Endometrium (tissue), 2 donors: ENCODE measurements around the gene NUTF2.
A peak's percentile ranks its signal among the peaks of the same experiment; 100 is the strongest.
"Not testable (repeated sequence)": the region's sequence is repeated elsewhere in the genome, so short reads cannot be mapped to it uniquely, and the experiment has no call there.

ENCODE experiments used
- FAIRE-seq: peaks from 2 replicates; lab custom pipeline; 2012; peaks lifted over from hg19 to GRCh38; lab: Jason Lieb, UNC
- donor health status: control.
- donor health status: control.

Gene NUTF2

DNA sequence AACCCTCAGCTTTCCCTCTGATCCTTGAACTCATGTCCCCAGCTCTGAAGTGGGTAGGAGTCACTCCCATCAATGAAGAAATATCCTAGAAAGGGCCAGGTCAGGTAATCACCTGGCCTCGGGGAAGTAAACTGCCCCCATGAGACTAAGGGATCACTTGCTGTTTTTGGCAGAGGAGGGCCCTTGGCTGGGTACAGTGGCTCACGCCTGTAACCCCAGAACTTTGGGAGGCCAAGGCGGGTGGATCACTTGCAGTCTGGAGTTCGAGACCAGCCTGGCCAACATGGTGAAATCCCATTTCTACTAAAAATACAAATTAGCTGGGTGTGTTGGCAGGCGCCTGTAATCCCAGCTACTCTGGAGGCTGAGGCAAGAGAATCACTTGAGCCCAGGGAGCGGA lies 17.3 kb downstream of the NUTF2 start:
- not testable (repeated sequence) for FAIRE-seq

- no peak for FAIRE-seq
These were observed 17.9 kb downstream of the NUTF2 start for GRCh38 chr16:67864594-67864993.

- FAIRE-seq: no peak
These were observed 18.6 kb downstream of the NUTF2 start for GRCh38 chr16:67865318-67865717.

- FAIRE-seq: no peak
These were observed 21.6 kb downstream of the NUTF2 start for GRCh38 chr16:67868290-67868689.

DNA sequence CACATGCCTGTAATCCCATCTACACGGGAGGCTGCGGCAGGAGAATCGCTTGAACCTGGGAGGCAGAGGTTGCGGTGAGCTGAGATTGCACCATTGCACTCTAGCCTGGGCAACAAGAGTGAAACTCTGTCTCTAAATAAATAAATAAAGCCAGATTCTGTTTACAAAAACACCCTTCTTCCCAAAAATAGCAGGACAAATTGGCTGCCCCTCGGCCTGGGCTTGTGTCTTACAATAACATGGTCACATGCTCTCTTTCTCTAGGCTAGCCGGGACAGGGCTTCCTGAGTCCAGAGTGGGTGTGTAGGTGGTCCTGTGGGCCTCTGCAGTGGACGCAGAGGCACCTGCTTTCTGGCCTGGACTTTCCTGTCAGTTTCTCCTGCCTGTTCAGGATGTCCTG lies 22.9 kb downstream of the NUTF2 start:
- no peak for FAIRE-seq

- FAIRE-seq: no peak
These were observed 24.5 kb downstream of the NUTF2 start for GRCh38 chr16:67871256-67871655.

- no peak for FAIRE-seq
These were observed 25.4 kb downstream of the NUTF2 start for GRCh38 chr16:67872131-67872630.

DNA sequence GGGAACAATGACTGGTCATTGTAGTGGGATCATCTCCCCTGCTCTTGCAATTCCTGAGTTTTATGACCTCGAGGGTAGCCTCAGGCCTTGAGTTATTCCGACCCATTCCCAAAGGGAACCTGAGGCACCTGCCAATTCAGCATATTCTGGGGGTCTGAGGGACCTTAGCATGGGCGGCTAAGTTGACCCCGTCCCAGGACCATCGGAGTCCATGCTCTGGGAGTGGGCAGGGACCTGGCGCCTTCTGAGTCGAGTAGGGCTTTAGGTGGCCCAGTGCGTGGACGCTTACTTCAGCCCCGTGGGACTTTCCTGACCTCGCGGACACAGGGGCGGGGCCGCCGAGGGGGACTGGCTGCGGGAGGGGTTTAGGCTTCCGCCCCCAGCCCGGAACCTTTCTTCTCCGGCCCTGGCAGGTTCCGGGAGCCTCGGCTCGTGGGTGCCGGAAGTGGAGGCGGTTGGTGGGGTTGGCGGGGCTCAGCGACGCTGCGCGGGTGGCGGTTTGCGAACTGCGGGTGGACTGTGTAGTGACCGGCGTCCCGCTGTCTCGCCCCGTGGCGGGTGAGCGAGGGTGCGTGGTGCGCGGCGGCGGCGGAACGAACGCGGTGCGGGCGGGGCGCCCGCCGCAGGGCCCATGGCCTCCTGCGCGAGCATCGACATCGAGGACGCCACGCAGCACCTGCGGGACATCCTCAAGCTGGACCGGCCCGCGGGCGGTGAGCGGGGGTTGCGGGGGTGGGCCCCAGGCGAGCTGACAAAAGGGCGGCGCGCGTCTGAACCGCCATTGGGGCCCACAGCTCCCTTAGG lies 26.1 kb downstream of the NUTF2 start, which contains the start of gene EDC4:
Gene EDC4 (plus strand): TSS at position 422 of the 804 bp plus-strand sequence. CDS start 210 bp downstream, at position 632.
- FAIRE-seq: no peak

GRCh38 chr16:67873435-67874370 lies 27.0 kb downstream of the NUTF2 start:
- no peak for FAIRE-seq

- no peak for FAIRE-seq
These were observed 27.6 kb downstream of the NUTF2 start for GRCh38 chr16:67874372-67874771.

DNA sequence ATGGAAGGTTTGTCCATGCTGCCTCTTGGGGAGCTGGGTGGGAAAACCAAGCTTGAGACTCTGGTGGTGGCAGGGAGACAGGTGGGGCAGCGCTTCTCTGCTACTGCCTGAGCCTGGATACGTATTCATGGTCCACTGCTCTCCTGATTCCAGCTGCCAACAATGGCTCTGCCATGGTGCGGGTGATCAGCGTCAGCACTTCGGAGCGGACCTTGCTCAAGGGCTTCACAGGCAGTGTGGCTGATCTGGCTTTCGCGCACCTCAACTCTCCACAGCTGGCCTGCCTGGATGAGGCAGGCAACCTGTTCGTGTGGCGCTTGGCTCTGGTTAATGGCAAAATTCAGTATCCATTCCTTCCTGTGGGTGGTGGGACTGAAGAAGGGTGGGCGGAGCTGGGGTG lies 30.3 kb downstream of the NUTF2 start:
- FAIRE-seq: no peak

- FAIRE-seq: no peak
These were observed 31.5 kb downstream of the NUTF2 start for GRCh38 chr16:67878232-67878631.

- FAIRE-seq: no peak
These were observed 32.1 kb downstream of the NUTF2 start for GRCh38 chr16:67878846-67879245.

DNA sequence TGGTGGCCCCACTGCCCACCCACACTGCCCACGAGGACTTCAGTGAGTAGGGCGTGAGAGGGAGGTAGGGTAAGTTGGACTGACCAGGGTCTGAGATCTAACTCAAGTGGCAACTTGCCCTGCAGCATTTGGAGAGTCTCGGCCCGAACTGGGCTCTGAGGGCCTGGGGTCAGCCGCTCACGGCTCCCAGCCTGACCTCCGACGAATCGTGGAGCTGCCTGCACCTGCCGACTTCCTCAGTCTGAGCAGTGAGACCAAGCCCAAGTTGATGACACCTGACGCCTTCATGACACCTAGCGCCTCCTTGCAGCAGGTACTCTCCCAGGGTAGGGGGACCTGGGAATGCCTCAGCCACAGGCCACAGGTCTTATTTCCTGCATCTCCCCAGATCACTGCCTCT lies 32.7 kb downstream of the NUTF2 start:
- no peak for FAIRE-seq

- FAIRE-seq: no peak
These were observed 33.2 kb downstream of the NUTF2 start for GRCh38 chr16:67879936-67880335.

DNA sequence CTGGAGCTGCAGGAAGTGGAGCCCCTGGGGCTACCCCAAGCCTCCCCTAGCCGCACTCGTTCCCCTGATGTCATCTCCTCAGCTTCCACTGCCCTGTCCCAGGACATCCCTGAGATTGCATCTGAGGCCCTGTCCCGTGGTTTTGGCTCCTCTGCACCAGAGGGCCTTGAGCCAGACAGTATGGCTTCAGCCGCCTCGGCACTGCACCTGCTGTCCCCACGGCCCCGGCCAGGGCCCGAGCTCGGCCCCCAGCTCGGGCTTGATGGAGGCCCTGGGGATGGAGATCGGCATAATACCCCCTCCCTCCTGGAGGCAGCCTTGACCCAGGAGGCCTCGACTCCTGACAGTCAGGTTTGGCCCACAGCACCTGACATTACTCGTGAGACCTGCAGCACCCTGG lies 33.9 kb downstream of the NUTF2 start:
- no peak for FAIRE-seq

DNA sequence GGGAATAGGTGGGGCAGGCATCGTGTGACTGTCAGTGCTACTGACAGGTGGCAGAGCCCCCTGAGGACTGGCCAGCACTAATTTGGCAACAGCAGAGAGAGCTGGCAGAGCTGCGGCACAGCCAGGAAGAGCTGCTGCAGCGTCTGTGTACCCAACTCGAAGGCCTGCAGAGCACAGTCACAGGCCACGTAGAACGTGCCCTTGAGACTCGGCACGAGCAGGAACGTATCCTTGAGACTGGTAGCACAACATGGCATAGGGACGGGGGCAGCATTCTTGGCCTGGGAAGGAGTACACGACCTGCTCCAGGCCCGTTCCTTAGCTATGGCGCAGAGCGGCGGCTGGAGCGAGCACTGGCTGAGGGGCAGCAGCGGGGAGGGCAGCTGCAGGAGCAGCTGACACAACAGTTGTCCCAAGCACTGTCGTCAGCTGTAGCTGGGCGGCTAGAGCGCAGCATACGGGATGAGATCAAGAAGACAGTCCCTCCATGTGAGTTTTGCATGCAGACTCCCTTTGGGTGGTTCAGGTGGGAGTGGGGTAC lies 35.0 kb downstream of the NUTF2 start:
- no peak for FAIRE-seq

DNA sequence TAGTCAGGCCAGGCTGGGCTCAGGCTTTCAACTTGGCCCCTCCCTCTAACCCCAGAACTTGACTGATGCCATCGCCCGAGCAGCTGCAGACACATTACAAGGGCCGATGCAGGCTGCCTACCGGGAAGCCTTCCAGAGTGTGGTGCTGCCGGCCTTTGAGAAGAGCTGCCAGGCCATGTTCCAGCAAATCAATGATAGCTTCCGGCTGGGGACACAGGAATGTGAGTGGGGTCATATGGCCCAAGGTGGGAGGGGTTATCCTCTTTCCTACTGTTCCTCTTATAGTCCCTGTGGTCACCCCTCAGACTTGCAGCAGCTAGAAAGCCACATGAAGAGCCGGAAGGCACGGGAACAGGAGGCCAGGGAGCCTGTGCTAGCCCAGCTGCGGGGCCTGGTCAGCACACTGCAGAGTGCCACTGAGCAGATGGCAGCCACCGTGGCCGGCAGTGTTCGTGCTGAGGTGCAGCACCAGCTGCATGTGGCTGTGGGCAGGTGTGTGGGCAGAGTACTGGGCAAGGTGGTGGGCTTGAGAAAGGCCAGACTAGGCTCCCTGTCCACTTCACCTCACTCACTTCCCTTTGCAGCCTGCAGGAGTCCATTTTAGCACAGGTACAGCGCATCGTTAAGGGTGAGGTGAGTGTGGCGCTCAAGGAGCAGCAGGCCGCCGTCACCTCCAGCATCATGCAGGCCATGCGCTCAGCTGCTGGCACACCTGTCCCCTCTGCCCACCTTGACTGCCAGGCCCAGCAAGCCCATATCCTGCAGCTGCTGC lies 35.8 kb downstream of the NUTF2 start:
- FAIRE-seq: no peak

DNA sequence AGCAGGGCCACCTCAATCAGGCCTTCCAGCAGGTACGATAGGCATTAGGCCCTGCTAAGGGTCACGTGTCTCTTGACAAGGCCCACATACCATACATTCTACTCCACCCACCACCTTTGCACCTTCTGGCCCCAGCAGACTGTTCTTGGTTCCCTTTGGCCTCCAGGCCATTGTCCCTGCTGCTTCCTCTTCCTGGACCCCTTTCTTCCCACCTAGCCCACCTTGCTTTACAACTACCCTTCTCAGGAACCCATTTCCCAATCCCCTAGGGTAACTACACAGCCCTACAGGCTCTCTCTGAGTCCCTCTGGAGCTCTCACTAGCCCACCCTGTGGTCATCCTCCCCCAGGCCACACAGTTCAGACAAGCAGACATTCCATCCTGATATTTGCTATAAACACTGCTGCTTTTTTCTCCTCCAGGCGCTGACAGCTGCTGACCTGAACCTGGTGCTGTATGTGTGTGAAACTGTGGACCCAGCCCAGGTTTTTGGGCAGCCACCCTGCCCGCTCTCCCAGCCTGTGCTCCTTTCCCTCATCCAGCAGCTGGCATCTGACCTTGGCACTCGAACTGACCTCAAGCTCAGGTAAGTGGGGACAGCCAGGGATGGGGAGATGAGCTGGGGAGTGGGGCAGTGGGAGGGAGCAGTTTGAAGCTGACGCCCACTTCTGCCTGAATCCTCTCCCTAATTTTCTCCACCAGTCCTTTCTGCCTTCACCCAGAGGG lies 36.6 kb downstream of the NUTF2 start:
- no peak for FAIRE-seq

DNA sequence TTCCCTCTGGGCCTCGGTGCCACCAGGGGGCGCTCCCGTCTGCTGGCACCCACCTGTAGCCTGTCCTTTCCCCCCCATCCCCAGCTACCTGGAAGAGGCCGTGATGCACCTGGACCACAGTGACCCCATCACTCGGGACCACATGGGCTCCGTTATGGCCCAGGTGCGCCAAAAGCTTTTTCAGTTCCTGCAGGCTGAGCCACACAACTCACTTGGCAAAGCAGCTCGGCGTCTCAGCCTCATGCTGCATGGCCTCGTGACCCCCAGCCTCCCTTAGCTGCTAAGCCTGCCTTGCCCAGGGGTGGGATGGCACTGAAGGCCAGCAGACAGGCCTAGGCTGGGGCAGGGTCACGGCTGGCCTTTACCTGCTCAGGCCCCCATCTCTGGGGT lies 37.1 kb downstream of the NUTF2 start:
- no peak for FAIRE-seq

GRCh38 chr16:67884684-67885083 lies 38.0 kb downstream of the NUTF2 start, which contains the start of gene NRN1L:
Gene NRN1L (plus strand): TSS chr16:67884885. CDS start chr16:67884904, 19 bp downstream.
- peak; percentile 60 for FAIRE-seq
